ENCODE results near the gene NPAS3.

NPAS3 gene

DNA sequence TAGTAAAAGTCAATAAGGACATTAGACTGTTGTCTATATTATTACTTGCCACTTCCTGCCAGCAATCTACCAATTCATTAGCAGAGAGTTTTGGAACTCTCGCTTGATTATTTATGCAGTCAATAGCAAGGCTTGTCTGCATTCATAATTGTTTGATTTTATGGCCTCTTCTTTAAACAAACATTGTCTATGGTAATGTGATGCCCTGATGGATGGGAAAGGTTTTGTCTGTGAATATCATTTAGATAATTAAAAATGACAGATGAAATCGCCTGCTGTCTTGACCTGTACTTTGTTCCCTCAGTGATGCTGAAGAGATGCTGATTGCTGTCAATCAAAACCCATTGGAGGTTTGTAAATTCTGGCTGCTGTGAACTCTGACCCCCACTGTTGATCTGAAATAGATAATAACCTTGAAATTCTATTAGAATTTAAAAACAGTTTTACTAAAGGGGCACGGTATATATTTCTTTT, 455.3 kb downstream of the NPAS3 start:
- DNase-seq = no peak

GRCh38 chr14:33401311-33401710, 462.6 kb downstream of the NPAS3 start:
- no peak for DNase-seq

- DNase-seq = no peak
Measured at GRCh38 chr14:33402604-33403003, 463.9 kb downstream of the NPAS3 start.

DNA sequence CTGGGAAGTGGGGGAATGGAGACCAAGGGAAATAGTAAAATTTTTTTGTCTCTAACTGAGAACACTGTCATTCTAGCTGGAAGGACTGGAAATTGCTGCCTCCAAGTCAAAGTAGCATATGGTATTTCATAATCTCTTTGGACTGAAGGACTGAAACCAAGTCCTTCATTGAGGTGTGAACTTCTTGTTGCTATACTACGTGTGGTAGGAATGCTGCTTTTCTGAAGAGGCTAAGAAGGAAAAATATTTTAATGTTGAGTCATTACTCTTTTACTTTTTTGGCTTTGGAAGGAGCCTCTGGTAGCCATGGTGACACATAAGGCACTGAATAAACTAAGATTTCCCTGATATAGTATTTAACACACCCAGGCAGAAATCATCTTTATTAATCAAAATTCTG, 465.4 kb downstream of the NPAS3 start:
- DNase-seq = no peak

GRCh38 chr14:33404964-33405574, 466.4 kb downstream of the NPAS3 start:
- DNase-seq = no peak

DNA sequence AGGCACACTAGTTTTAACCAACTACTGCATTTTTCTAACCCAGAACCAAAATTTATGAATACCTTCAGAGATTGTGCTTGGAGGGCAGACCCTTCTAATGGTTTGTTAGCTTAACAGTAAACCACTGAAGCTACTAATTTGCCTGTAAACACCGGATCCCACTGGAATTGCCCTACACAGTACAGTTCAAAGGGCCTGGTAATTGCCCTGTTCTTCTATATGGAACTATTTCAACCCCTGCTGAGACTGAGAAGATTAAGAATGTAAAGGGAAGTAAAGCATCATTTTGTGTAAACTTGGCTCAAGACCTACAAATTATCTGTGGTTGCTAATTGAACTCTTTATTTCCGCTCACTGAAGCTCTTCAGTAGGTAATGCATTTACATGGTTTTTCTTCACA, 468.1 kb downstream of the NPAS3 start:
- DNase-seq = no peak

DNA sequence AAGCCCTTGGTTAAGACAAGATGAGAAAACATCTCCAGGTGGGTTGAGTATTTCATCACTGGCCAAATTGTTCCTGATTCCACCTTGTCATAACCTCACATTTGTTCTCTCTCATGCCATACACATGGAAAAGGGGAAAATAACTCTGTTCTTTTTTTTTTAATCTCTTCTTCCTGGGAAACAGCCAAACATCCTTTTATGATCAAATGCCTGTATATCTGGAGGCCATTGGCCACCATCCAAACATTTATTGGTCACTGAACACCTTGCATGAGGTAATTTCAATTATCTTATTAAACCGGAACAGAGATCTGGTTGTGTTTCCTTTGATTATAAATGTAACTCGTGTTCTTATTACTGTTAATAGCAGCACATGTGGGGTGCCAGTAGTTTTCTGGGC, 469.6 kb downstream of the NPAS3 start:
- DNase-seq = no peak

- DNase-seq = no peak
Measured at GRCh38 chr14:33412450-33412849, 473.8 kb downstream of the NPAS3 start.

- DNase-seq = no peak
Measured at GRCh38 chr14:33413381-33413780, 474.7 kb downstream of the NPAS3 start.

- DNase-seq = no peak
Measured at GRCh38 chr14:33414041-33414440, 475.4 kb downstream of the NPAS3 start.

DNA sequence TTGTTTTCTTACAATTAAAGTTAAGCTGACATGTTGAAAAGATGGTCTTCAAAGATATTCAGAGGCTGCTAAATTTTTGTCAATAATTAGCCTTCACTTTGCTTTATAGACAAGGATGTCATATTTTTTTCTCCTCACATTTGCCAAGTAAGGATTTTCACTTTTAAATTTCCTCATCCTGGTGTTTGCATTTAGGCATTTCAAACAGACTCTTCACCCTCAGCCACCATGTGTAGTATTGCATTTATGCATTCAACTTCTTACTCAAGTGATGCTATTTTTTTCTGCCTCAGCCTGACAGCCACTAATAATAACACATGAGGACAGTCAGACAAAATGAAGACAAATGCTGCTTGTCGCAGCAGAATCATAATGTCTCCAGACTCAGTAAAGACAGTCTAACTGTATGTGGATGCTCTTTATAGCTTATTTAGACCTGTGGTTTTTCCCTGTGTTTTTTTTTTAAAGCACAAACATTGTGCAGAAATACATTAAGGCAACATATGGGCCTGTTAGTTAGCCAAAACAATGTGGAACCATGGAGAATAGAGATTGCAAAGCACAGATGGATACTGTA, 481.5 kb downstream of the NPAS3 start:
- no peak for DNase-seq

GRCh38 chr14:33430414-33431035, 491.8 kb downstream of the NPAS3 start:
- DNase-seq = no peak

DNA sequence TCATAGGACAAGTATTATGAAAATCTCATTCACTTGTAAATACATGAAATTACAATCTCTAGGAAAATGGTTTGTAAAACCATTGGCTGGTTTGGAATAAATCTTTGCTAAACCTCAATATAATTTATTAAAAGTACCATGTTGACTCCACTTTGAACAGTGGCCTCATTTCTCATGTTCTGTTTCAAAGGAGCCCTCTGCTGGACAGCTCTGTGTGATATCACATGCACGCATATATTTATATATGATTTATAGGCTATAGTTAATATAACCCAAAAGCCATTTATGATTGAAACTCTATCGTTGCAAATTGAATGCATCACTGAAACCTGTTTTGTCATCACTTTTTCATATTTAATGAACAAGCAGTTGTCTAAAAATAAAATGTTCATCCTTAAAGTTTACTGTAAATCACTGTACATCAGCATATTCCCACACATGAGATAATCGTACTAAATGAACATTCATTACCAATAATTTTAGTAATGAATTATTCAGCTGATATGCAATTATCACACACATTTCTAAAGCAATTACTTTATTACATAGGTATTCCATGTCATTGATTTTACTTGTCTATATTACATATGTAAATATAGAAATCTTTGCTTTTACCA, 493.8 kb downstream of the NPAS3 start:
- DNase-seq = no peak

GRCh38 chr14:33433396-33433795, 494.7 kb downstream of the NPAS3 start:
- DNase-seq = no peak

DNA sequence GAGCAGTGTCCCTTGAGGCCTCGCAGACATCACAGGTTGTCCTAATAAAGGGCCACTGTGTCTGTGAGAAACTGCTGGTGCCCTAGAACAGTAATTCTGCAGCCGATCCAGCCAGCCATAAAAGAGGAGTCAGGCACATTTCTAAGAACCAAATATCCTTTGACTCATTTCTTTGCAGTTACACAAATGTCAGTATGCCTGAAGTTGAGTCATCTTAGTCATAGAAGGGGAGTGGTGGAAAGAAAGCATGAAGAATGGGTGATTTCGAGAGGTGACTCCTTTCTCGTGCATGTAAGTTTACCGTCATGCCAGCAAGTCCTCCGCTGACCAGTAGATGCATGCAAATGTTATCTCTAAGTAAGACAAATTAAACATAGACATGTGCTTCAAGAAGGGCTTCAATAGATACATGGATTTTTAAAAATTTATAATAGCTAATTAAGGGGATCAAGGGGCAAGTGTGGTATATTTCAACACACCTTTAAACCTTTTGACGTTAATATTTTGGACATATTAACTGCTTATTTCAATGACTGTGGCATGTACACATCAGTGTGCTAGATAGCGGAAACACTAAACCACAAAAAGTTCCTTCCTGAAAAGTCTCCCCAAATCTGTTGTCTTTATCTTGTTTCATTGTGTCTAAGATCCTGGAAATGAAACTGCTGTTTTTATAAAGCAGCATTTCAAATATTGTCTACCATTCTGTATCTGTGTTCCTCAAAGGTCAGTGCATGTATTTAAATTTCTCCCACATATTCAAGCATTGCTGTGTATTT, 497.4 kb downstream of the NPAS3 start:
- no peak for DNase-seq

- no peak for DNase-seq
Measured at GRCh38 chr14:33441633-33442032, 503.0 kb downstream of the NPAS3 start.

GRCh38 chr14:33444136-33444535, 505.5 kb downstream of the NPAS3 start:
- DNase-seq = no peak

- no peak for DNase-seq
Measured at GRCh38 chr14:33449268-33449667, 510.6 kb downstream of the NPAS3 start.

- no peak for DNase-seq
Measured at GRCh38 chr14:33449703-33450395, 511.2 kb downstream of the NPAS3 start.

DNA sequence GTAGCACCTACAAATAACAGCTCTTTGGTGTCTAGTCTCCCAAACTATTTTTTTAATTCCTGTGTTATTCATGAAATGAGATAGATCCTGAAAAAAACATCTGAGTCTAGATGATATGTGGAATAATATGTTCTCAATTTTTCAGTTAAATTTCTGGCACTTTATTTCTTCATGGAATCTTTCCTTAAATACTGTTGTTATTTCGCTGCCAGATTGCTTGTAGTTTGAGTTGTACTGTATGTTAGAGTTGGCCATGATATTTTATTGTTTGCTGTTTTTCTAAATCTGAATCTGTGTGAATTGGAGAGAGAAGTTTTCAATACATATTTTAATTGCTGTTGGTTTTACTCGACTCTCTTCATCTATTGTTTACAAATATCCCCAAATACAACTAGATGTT, 511.7 kb downstream of the NPAS3 start:
- DNase-seq = no peak

DNA sequence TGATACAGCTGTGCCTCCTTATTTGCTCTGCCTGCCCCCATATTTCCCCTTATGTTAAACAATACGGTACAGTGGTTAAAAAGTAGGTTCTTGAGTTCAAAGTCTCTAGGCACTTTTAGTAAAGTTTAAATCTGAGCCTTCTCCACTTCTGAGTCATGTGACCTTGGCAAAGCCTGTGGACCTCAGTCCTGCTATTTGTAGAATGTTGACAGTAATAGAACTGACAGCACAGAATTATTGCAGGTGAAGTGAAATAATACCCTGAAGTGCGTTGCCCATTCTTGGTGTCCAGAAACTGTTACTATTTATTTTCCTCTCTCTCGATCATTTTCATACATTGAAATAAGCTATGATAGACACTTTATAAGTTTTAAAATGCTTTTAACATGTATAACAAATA, 512.5 kb downstream of the NPAS3 start:
- no peak for DNase-seq

GRCh38 chr14:33452995-33453394, 514.3 kb downstream of the NPAS3 start:
- DNase-seq = no peak
